ENCODE measurements around the gene SLAMF9. TPM values are rescaled to one million over a fixed set of nuclear protein-coding genes. Genes with fewer than 3 reads are reported as not detected.

Gene SLAMF9
- total RNA-seq, 2 donors from 2014 or later, result not detected

DNA sequence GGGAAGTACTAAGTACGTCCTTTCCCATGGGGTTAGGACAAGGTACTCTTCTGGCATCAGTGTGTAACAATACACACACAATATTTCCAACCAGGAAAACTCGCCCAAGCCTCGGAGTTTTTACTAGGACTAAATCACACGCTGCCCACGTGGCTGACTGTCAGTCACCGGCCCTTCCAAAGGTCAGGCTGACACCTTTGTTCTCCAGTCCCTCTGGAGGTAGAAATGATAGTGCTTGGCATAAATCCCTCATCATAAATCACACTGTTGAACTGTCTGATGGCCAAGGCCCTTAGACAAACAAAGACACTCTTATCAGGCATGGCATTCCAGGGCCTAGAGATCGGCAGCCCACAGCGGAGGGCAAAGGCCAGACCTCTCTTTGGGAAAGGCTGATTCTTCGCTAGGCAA is 16.9 kb upstream of the SLAMF9 start:
- H3K27me3 ChIP-seq, result no peaks in the 10 kb centered on the region
- peak overlapping the region in 1 of 2 donors; percentile 4 for H3K27ac ChIP-seq
- peaks cover 0 to 14% of the 10 kb centered on the region in 2 donors for H3K4me1 ChIP-seq
- TF ChIP-seq, protein P1, sequence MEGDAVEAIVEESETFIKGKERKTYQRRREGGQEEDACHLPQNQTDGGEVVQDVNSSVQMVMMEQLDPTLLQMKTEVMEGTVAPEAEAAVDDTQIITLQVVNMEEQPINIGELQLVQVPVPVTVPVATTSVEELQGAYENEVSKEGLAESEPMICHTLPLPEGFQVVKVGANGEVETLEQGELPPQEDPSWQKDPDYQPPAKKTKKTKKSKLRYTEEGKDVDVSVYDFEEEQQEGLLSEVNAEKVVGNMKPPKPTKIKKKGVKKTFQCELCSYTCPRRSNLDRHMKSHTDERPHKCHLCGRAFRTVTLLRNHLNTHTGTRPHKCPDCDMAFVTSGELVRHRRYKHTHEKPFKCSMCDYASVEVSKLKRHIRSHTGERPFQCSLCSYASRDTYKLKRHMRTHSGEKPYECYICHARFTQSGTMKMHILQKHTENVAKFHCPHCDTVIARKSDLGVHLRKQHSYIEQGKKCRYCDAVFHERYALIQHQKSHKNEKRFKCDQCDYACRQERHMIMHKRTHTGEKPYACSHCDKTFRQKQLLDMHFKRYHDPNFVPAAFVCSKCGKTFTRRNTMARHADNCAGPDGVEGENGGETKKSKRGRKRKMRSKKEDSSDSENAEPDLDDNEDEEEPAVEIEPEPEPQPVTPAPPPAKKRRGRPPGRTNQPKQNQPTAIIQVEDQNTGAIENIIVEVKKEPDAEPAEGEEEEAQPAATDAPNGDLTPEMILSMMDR (IDR thresholded peaks at IDR 0.05), result no peak
- DNase-seq (ENCODE audit: low spot score), result no peak
- no peak overlapping the region for H3K4me3 ChIP-seq
- H3K9me3 ChIP-seq, result no peaks in the 10 kb centered on the region
- no peaks in the 10 kb centered on the region for H3K36me3 ChIP-seq

DNA sequence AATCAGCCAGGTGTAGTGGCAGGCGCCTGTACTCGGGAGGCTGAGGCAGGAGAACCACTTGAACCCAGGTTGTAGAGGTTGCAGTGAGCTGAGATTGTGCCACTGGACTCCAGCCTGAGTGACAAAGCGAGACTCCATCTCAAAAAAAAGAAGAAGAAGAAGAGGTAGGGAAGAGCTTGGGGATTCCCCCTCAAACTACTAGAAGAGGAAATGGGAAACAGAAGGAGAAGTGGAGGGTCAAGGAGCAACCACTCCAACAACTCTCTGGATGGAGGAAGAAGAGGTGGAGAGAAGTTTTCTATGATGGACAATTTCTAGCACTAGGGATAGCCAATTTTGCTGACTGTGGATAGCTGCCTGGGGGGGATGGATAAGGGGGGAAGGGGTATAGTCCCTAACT is 14.9 kb upstream of the SLAMF9 start:
- no peaks in the 10 kb centered on the region for H3K9me3 ChIP-seq
- H3K36me3 ChIP-seq, result no peaks in the 10 kb centered on the region
- TF ChIP-seq, protein P1 (IDR thresholded peaks at IDR 0.05), result no peak
- no peak overlapping the region for H3K4me3 ChIP-seq
- H3K4me1 ChIP-seq, result peaks cover 0 to 14% of the 10 kb centered on the region in 2 donors
- H3K27ac ChIP-seq, result no peak overlapping the region
- no peaks in the 10 kb centered on the region for H3K27me3 ChIP-seq
- peak; percentile 5 for DNase-seq (ENCODE audit: low spot score)

DNA sequence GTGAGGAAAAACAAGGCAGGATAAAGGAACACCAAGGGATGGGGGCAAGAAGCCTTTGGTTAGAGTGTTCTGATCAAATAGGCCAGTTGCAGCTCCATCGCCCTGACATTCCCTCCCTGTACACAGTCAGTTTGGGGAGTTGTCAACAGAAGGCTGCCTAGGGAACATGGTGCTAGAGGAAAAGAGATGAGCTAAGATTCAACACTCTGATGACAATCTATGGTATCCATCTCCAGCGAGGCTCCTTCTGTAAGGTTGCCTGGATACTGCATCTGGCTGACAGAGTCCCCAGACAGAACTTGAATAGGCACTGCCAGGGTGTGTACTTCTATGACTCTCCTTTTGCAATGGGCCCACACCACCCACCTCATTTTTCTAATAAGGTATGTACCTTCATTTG is 11.2 kb upstream of the SLAMF9 start:
- Histone ChIP-seq H3K4me3 (no peak overlapping the region), H3K27me3 (no peaks in the 10 kb centered on the region), H3K4me1 (peaks cover 0 to under 1% of the 10 kb centered on the region in 2 donors), H3K9me3 (no peaks in the 10 kb centered on the region), H3K36me3 (no peaks in the 10 kb centered on the region), H3K27ac (no peak overlapping the region)
- TF ChIP-seq, protein P1 (IDR thresholded peaks at IDR 0.05), result no peak
- no peak for DNase-seq (ENCODE audit: low spot score)

GRCh38 chr1:159964144-159964543 is 10.1 kb upstream of the SLAMF9 start:
- Histone ChIP-seq H3K9me3 (no peaks in the 10 kb centered on the region), H3K27me3 (no peaks in the 10 kb centered on the region), H3K4me1 (no peaks in the 10 kb centered on the region), H3K4me3 (no peak overlapping the region), H3K27ac (no peak overlapping the region), H3K36me3 (no peaks in the 10 kb centered on the region)
- no peak for DNase-seq (ENCODE audit: low spot score)
- TF ChIP-seq, protein P1 (IDR thresholded peaks at IDR 0.05), result no peak

- Histone ChIP-seq H3K9me3 (no peaks in the 10 kb centered on the region), H3K4me1 (no peaks in the 10 kb centered on the region), H3K27me3 (no peaks in the 10 kb centered on the region), H3K36me3 (no peaks in the 10 kb centered on the region), H3K27ac (peak overlapping the region in 1 of 2 donors; percentile 56), H3K4me3 (peak overlapping the region in 1 of 2 donors; percentile 9)
- TF ChIP-seq, protein P1 (IDR thresholded peaks at IDR 0.05), result no peak
- no peak for DNase-seq (ENCODE audit: low spot score)
Measured at GRCh38 chr1:159962176-159962575, 8.1 kb upstream of the SLAMF9 start.

- no peaks in the 10 kb centered on the region for H3K27me3 ChIP-seq
- TF ChIP-seq, protein P1 (IDR thresholded peaks at IDR 0.05), result no peak
- peak overlapping the region in 1 of 2 donors; percentile 56 for H3K27ac ChIP-seq
- H3K9me3 ChIP-seq, result no peaks in the 10 kb centered on the region
- no peaks in the 10 kb centered on the region for H3K4me1 ChIP-seq
- peak overlapping the region in 1 of 2 donors; percentile 9 for H3K4me3 ChIP-seq
- no peak for DNase-seq (ENCODE audit: low spot score)
- no peaks in the 10 kb centered on the region for H3K36me3 ChIP-seq
Measured at GRCh38 chr1:159961636-159962035, 7.6 kb upstream of the SLAMF9 start.
